ENCODE measurements around the gene KRTAP9-1.
"Not testable (repeated sequence)": the region's sequence is repeated elsewhere in the genome, so short reads cannot be mapped to it uniquely, and the experiment has no call there.

KRTAP9-1 gene

DNA sequence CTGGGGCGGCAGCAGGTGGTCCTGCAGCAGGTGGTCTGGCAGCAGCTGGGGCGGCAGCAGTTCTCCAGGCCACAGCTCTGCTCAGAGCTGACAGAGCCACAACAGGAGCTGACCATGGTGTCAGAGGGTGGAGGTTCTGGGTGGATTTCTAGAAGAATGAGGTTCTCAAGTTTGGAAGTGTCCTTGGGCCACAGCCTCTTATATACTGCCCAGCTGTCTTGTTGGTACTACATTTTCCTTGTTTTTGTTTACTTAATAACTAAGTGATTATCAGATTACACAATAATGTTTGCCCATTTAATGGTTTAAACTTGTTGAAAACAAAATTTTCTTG, 40.1 kb upstream of the KRTAP9-1 start, which contains the start of gene KRTAP4-5:
TSS of gene KRTAP4-5 (minus strand) at position 174 of the 334 bp plus-strand sequence. CDS start at position 116, 58 bp downstream.
- ChIA-PET POLR2A (no interaction called here), CTCF (no interaction called here)
- TF ChIP-seq, protein P1, sequence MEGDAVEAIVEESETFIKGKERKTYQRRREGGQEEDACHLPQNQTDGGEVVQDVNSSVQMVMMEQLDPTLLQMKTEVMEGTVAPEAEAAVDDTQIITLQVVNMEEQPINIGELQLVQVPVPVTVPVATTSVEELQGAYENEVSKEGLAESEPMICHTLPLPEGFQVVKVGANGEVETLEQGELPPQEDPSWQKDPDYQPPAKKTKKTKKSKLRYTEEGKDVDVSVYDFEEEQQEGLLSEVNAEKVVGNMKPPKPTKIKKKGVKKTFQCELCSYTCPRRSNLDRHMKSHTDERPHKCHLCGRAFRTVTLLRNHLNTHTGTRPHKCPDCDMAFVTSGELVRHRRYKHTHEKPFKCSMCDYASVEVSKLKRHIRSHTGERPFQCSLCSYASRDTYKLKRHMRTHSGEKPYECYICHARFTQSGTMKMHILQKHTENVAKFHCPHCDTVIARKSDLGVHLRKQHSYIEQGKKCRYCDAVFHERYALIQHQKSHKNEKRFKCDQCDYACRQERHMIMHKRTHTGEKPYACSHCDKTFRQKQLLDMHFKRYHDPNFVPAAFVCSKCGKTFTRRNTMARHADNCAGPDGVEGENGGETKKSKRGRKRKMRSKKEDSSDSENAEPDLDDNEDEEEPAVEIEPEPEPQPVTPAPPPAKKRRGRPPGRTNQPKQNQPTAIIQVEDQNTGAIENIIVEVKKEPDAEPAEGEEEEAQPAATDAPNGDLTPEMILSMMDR (IDR thresholded peaks at IDR 0.05; ENCODE audit: insufficient read depth, low read length, missing control alignments), result no peak
- no peak within 1 kb of the TSS for H3K4me3 ChIP-seq (ENCODE audit: low read depth, low read length)
- DNase-seq (ENCODE audit: low read depth, low spot score), result no peak

DNA sequence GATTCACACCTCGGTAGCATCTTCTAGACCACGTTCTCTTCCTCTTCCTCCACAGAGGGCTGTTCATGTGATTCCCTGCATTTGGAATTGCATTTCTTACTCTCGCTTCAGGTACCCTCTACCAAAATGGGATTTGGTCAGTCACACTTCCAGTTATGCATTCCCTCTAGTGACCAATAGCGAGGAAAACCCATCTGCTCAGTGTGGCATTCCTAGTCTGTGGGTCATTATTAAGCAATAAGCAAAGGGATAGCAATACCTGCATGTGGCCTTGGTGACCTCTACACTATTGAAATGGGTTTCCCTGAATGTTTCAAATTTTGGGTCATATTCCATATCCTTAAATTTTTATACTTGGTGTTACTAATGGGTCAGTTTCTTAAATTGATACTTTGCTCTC, 39.7 kb upstream of the KRTAP9-1 start:
- DNase-seq (ENCODE audit: low read depth, low spot score), result no peak
- H3K4me3 ChIP-seq (ENCODE audit: low read depth, low read length), result no peak overlapping the region
- ChIA-PET CTCF (interaction anchor here (1.1 kb wide), 2 partner anchors 8 to 10 kb away, joined by 3 read pairs; no protein-coding TSS in a partner anchor), POLR2A (no interaction called here)
- TF ChIP-seq, protein P1 (IDR thresholded peaks at IDR 0.05; ENCODE audit: insufficient read depth, low read length, missing control alignments), result no peak

DNA sequence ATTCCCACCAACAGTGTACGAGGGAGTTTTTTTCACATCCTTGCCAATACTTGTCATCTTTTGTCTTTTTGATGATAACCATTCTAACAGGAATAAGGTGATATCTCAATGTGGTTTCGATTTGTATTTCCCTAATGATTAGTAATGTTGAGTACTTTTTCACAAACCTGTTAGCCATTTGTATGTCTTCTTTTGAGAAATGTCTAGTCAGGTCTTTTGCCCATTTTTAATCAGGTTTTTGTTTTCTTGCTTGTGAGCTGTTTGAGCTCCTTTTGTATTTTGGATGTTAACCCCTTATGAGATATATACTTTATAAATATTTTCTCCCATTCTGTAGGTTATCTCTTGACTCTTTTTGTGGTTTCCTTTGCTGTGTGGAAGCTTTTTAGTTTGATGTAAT, 38.2 kb upstream of the KRTAP9-1 start:
- no peak for DNase-seq (ENCODE audit: low read depth, low spot score)
- no peak overlapping the region for H3K4me3 ChIP-seq (ENCODE audit: low read depth, low read length)
- TF ChIP-seq, protein P1 (IDR thresholded peaks at IDR 0.05; ENCODE audit: insufficient read depth, low read length, missing control alignments), result no peak
- ChIA-PET CTCF (no interaction called here), POLR2A (no interaction called here)

DNA sequence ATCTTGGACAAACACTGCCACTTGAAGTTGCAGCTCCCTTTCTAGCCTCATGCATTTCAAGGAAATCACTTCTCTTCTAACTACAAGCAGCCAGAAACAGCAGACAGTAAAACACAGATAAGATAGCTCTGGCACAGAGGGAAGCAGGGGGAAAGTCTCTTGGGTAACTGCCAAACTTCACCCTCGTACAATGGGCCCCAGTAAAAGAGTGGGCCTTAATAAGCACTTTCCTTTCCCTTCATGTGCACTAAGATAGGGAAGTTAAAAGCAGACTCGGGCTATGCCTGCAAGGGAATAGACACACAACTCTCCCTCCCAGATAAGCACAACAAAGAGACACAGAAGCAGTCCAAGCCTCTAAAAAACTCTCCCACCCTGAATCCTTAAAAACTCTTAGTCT, 35.8 kb upstream of the KRTAP9-1 start:
- CTCF ChIA-PET, result no interaction called here

DNA sequence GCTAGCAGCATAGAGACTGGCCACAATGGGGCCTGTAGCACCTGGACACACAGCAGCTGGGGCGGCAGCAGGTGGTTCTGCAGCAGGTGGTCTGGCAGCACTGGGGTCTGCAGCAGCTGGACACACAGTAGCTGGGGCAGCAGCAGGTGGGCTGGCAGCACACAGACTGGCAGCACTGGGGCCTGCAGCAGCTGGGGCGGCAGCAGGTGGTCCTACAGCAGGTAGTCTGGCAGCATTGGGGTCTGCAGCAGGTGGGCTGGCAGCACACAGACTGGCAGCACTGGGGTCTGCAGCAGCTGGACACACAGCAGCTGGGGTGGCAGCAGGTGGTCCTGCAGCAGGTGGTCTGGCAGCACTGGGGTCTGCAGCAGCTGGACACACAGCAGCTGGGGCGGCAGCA, 29.5 kb upstream of the KRTAP9-1 start:
- CTCF ChIA-PET, result interaction anchor here (1.2 to 1.3 kb wide), 2 partner anchors 13 to 25 kb away, joined by 4 read pairs; partner anchors contain the start of gene KRTAP4-1
- H3K4me3 ChIP-seq (ENCODE audit: low read depth, low read length); POLR2A ChIA-PET; DNase-seq (ENCODE audit: low read depth, low spot score): not testable (repeated sequence)

More for the DNA sequence above, 35.8 kb upstream of the KRTAP9-1 start:
- H3K4me3 ChIP-seq (ENCODE audit: low read depth, low read length), result no peak overlapping the region
- DNase-seq (ENCODE audit: low read depth, low spot score), result no peak
- TF ChIP-seq, protein P1 (IDR thresholded peaks at IDR 0.05; ENCODE audit: insufficient read depth, low read length, missing control alignments), result no peak
- POLR2A ChIA-PET, result no interaction called here

DNA sequence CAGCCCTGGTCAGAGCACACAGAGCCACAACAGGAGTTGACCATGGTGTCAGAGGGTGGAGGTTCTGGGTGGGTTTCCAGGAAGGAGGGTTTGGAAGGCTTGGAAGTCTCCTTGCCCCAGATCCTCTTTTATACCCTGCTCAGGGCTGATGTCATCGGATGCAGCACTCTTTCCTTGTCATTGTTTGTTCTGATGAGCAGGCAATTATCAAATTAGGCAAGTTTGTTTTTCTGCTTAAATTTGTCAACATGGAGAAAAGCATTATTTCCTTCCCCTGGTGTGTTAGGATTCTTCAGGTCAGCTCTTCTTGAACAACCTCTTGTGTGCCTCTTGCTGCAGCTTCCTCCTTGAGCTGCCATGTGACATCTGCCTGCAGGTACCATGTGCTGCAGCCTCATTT, 29.0 kb upstream of the KRTAP9-1 start, which contains the start of gene KRTAP4-4:
TSS of gene KRTAP4-4 (minus strand) at position 101 of the 400 bp plus-strand sequence. CDS start at position 44, 57 bp downstream.
- ChIA-PET CTCF (no interaction called here), POLR2A (no interaction called here)
- DNase-seq (ENCODE audit: low read depth, low spot score), result no peak
- TF ChIP-seq, protein P1 (IDR thresholded peaks at IDR 0.05; ENCODE audit: insufficient read depth, low read length, missing control alignments), result no peak
- no peak within 1 kb of the TSS for H3K4me3 ChIP-seq (ENCODE audit: low read depth, low read length)

DNA sequence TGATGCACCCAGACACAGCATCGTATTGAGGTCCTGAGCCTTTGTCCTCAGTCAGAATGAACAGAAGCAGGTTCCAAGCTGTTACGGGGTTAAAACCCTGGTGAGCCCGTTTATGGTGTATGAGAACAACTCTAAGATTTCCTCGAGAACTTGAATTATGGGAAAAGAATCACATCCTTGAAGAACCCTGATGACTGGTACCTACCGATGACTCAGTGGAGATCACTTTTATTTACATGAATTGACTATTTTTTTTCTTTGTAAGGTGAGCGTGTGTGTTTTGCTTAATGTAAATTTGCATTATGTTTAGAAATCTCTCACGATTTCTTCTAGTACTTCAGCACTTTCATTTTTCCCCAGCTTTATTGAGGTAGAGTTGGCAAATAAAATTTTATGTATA, 25.9 kb upstream of the KRTAP9-1 start:
- POLR2A ChIA-PET, result no interaction called here

More for the DNA sequence above, 25.9 kb upstream of the KRTAP9-1 start:
- CTCF ChIA-PET, result no interaction called here
- DNase-seq (ENCODE audit: low read depth, low spot score), result no peak
- H3K4me3 ChIP-seq (ENCODE audit: low read depth, low read length), result no peak overlapping the region
- TF ChIP-seq, protein P1 (IDR thresholded peaks at IDR 0.05; ENCODE audit: insufficient read depth, low read length, missing control alignments), result no peak

All from AG04449 (cell line).